ENCODE data around the gene ZNF784. TPM values are rescaled to one million over a fixed set of nuclear protein-coding genes. Genes with fewer than 3 reads are reported as not detected.

Gene ZNF784
- total RNA-seq, 1 donor from 2014 or later: 9.6 TPM

GRCh38 chr19:55605207-55605636 is 19.1 kb downstream of the ZNF784 start:
- Mint-ChIP-seq H3K36me3 (peaks cover 24% of the 10 kb centered on the region), H3K4me1 (ENCODE audit: unreplicated experiment) (peaks cover 27% of the 10 kb centered on the region), H3K27me3 (no peaks in the 10 kb centered on the region), H3K27ac (peak overlapping the region; percentile 97), H3K9me3 (no peaks in the 10 kb centered on the region), H3K4me3 (peak overlapping the region; percentile 93)
- peak; percentile 99 for DNase-seq (ENCODE audit: extremely low spot score, unreplicated experiment)
- no peak for TF ChIP-seq CTCF (conservative IDR thresholded peaks at IDR 0.05)

GRCh38 chr19:55603581-55604292 is 20.6 kb downstream of the ZNF784 start:
- peaks cover 18% of the 10 kb centered on the region for H3K36me3 Mint-ChIP-seq

GRCh38 chr19:55603115-55603514 is 21.3 kb downstream of the ZNF784 start:
- Mint-ChIP-seq H3K4me3 (peak overlapping the region; percentile 61), H3K27ac (peak overlapping the region; percentile 53), H3K9me3 (no peaks in the 10 kb centered on the region), H3K4me1 (ENCODE audit: unreplicated experiment) (peaks cover 34% of the 10 kb centered on the region), H3K36me3 (peaks cover 19% of the 10 kb centered on the region), H3K27me3 (no peaks in the 10 kb centered on the region)
- DNase-seq (ENCODE audit: extremely low spot score, unreplicated experiment): no peak
- TF ChIP-seq CTCF (conservative IDR thresholded peaks at IDR 0.05): no peak

More at GRCh38 chr19:55603581-55604292, 20.6 kb downstream of the ZNF784 start:
- no peak for TF ChIP-seq CTCF (conservative IDR thresholded peaks at IDR 0.05)
- DNase-seq (ENCODE audit: extremely low spot score, unreplicated experiment): no peak
- H3K27ac Mint-ChIP-seq: peak overlapping the region; percentile 53
- H3K4me3 Mint-ChIP-seq: peak overlapping the region; percentile 61
- H3K4me1 Mint-ChIP-seq (ENCODE audit: unreplicated experiment): peaks cover 30% of the 10 kb centered on the region
- no peaks in the 10 kb centered on the region for H3K27me3 Mint-ChIP-seq
- no peaks in the 10 kb centered on the region for H3K9me3 Mint-ChIP-seq

- Mint-ChIP-seq H3K9me3 (no peaks in the 10 kb centered on the region), H3K27me3 (no peaks in the 10 kb centered on the region), H3K36me3 (peaks cover 19% of the 10 kb centered on the region), H3K4me3 (peak overlapping the region; percentile 90), H3K27ac (peak overlapping the region; percentile 94), H3K4me1 (ENCODE audit: unreplicated experiment) (peaks cover 29% of the 10 kb centered on the region)
- no peak for DNase-seq (ENCODE audit: extremely low spot score, unreplicated experiment)
- TF ChIP-seq CTCF (conservative IDR thresholded peaks at IDR 0.05): no peak
Observed at GRCh38 chr19:55602104-55603001, 22.0 kb downstream of the ZNF784 start.

- H3K36me3 Mint-ChIP-seq: peaks cover 20% of the 10 kb centered on the region
Observed at GRCh38 chr19:55601084-55601483, 23.3 kb downstream of the ZNF784 start.

More at GRCh38 chr19:55601084-55601483, 23.3 kb downstream of the ZNF784 start:
- H3K9me3 Mint-ChIP-seq: no peaks in the 10 kb centered on the region
- H3K27ac Mint-ChIP-seq: peak overlapping the region; percentile 94
- H3K27me3 Mint-ChIP-seq: no peaks in the 10 kb centered on the region
- no peak for TF ChIP-seq CTCF (conservative IDR thresholded peaks at IDR 0.05)
- peak overlapping the region; percentile 90 for H3K4me3 Mint-ChIP-seq
- peaks cover 18% of the 10 kb centered on the region for H3K4me1 Mint-ChIP-seq (ENCODE audit: unreplicated experiment)
- DNase-seq (ENCODE audit: extremely low spot score, unreplicated experiment): no peak

All from type B pancreatic cell (in vitro differentiated cells).